NB4 (cell line): ENCODE results near the gene CLDND2.

Experiments used
- DNase-seq: peaks from one replicate; pipeline ENCODE4 v3.0.0; 2010; ENCODE audit warnings: low read depth
- H3K4me3 ChIP-seq: one replicate; pipeline ENCODE4 v1.5.1; 2011; ENCODE audit warnings: mild to moderate bottlenecking, low read depth, low read length, moderate library complexity
- MYC ChIP-seq: IDR thresholded peaks from 2 replicates; pipeline ENCODE4 v1.6.1; 2011; ENCODE audit warnings: low read depth, low read length
- POLR2A ChIP-seq: IDR thresholded peaks from 2 replicates; pipeline ENCODE4 v1.6.1; 2011; ENCODE audit warnings: mild to moderate bottlenecking; ENCODE audit not compliant: insufficient read length; ENCODE audit errors: extremely low read depth
- TF ChIP-seq, protein P1 (sequence below): IDR thresholded peaks from one replicate; pipeline ENCODE4 v1.5.1; 2012; ENCODE audit warnings: low read depth, low read length
- TF ChIP-seq, protein P2 (sequence below): IDR thresholded peaks from 2 replicates; pipeline ENCODE4 v1.6.1; 2011; ENCODE audit warnings: low read depth, low read length

The CLDND2 gene

DNA sequence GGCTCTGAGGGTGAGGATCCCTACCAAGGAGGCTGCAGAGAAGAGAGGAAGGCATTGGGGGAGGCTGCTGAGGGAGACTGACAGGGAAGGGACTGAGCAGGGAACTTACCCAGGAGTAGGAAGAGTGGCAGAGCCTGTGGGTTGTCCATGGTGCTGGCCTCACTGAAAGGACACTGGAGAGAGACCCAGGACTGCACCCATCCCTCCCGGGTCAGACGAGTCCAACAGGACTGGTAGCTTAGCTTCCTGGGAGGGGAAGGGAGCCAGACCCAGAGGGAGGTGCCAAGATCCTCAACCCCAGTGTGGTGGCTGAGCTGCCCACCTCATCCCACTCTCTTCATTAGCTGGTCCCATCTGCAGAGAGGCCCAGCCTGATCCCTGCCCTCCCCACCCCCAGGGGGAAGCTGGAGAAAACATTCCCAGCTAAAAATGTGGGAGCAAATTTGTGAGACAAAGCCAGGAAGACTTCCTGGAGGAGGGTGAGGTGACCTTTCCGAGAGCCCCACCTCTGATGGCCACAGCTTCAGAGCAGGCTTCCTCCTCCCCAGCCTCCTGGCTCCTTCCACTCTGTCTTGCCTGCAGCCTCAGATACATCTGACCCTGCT lies 26.7 kb downstream of the CLDND2 start, which contains the start of gene VSIG10L:
TSS of gene VSIG10L (minus strand) at position 164 of the 605 bp plus-strand sequence. CDS start at position 149, 15 bp downstream.
- TF ChIP-seq POLR2A: no peak
- TF ChIP-seq, protein P1, sequence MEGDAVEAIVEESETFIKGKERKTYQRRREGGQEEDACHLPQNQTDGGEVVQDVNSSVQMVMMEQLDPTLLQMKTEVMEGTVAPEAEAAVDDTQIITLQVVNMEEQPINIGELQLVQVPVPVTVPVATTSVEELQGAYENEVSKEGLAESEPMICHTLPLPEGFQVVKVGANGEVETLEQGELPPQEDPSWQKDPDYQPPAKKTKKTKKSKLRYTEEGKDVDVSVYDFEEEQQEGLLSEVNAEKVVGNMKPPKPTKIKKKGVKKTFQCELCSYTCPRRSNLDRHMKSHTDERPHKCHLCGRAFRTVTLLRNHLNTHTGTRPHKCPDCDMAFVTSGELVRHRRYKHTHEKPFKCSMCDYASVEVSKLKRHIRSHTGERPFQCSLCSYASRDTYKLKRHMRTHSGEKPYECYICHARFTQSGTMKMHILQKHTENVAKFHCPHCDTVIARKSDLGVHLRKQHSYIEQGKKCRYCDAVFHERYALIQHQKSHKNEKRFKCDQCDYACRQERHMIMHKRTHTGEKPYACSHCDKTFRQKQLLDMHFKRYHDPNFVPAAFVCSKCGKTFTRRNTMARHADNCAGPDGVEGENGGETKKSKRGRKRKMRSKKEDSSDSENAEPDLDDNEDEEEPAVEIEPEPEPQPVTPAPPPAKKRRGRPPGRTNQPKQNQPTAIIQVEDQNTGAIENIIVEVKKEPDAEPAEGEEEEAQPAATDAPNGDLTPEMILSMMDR: no peak
- no peak for TF ChIP-seq MYC
- TF ChIP-seq, protein P2, sequence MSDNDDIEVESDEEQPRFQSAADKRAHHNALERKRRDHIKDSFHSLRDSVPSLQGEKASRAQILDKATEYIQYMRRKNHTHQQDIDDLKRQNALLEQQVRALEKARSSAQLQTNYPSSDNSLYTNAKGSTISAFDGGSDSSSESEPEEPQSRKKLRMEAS: no peak
- no peak for DNase-seq
- no peak within 1 kb of the TSS for H3K4me3 ChIP-seq

DNA sequence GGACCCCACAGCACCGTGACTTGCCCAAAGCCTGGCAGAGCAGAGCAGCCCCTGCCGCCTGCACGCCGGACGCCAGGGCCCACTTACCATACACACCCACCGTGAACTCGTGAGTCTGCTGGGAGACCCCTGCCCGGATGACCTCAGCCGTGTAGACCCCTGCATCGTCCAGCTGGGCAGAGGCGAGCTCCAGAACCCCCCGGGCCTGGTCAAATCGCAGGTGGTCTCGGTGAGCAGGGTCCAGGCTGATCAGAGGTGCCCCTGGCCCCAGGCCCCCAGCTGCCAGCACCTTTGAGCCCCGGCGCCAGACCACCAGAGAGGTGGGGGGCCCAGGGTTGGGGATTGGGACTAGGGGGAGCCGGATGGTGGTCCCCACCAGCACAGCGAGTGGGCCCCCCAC lies 27.7 kb downstream of the CLDND2 start:
- DNase-seq: no peak
- H3K4me3 ChIP-seq: no peak overlapping the region
- TF ChIP-seq POLR2A (no peak), MYC (no peak)
- TF ChIP-seq, protein P1: no peak
- TF ChIP-seq, protein P2: no peak

DNA sequence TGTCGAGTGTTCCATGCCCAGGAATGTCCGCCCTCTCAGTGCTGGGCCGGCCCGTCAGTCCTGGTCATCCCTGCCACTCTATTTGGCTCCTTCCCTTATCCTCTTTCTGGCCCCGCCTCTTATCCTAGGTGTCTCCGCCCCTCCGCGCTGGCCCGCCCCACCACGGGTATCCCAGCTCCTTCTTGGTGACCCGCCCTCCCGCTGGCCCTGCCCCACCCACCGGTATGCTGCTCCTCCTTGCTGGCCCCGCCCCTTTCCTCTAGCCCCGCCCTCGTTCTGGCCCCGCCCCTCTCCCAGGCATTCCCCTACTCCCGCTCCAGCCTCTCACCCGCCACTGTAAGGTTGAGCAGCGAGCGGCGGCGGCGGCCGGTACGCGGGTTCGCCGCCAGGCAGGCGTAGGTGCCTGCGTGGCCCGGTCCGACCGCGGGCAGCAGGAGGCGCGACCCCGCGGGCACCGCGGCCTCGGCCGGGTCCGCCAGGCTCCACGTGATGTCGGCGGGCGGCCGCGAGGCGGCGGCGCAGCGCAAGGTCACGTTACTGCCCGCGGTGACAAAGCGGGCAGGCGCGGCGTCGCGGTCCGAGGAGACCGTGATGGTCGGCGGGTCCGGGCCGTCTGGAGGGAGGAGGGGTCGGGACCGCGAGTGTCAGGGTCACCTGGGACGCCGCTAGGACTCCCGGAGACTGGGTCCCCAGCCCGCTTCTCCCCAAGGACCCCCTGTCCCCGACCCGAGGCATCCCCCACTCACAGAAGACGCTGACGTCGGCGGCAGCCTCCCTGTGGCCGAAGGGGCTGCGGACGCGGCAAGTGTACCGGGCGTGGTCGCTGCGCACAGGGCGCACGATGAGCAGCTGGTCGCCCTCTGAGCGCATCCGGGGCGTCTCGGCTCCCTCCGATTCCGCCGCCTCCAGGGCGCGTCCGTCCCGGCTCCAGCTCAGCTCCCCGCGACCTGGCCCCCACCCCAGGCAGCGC lies 28.8 kb downstream of the CLDND2 start:
- DNase-seq: peak; percentile 94
- TF ChIP-seq POLR2A (no peak), MYC (peak; percentile 71; the same call in 1 of the 2 replicates)
- TF ChIP-seq, protein P1: no peak
- TF ChIP-seq, protein P2: peak; percentile 70
- H3K4me3 ChIP-seq: peak overlapping the region; percentile 53

DNA sequence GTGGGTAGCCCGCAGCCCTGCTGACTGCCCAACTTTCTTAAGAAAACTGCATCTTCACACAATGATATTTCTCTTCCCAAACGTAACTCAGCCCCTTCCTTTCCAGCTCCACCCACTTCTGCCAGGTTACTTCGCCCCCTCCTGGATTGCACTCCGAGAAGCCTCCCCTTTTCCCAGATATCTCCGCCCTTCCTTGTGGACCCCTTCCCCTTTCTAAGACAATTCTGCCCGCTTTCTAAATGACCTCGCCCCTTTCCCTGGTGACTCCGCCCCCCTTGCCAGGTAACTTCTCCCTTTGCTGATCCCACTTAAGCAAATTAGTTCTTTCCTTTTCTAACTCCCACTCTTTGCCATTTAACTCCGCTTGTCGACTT lies 29.5 kb downstream of the CLDND2 start:
- H3K4me3 ChIP-seq: peak overlapping the region; percentile 53
- no peak for DNase-seq
- TF ChIP-seq, protein P2: no peak
- TF ChIP-seq, protein P1: no peak
- TF ChIP-seq MYC (no peak), POLR2A (no peak)

DNA sequence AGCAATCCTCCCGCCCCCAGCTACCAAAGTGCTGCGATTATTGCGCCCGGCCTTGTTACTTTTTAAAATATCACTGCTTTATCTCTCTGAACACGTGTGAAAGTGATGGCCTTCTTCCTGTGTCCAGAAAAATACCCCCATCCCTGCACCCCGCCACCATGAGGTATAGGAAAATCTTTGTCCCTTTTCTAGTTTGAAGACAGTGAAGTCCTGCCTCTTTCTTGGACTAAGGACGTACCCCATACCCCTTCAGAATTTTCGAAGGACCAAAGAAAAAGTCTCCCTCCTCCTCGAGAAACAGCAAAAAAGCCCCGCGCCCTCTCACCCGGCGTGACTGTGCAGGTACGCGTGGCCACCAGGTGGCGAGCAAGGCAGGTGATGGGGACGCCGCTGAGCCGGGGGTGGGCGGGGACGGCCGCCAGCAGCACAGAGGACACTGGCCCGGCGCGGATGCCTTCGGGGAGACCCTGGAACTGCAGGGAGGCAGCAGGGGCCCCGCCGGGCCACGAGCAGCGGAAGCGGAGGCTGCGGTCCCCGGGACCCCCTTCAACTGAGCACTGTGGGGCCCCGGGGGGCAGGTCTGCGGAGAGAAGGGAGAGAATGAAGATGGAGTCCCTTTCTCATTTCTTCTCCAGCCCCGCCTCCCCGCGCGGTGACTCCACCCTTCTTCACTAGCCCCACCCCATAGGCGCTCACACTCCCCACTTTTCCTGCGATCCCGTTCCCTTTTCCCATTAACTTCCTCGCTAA lies 30.1 kb downstream of the CLDND2 start:
- peak overlapping the region; percentile 53 for H3K4me3 ChIP-seq
- TF ChIP-seq POLR2A (no peak), MYC (0 out of 2 replicates have a peak, but pooled peaks have one; percentile 20)
- TF ChIP-seq, protein P2: peak; percentile 53; the same call in 1 of the 2 replicates
- TF ChIP-seq, protein P1: peak; percentile 63
- peak; percentile 83 for DNase-seq
